ENCODE results near the gene TRAPPC2L.

- no peak for TF ChIP-seq CTCF (IDR thresholded peaks at IDR 0.05)
- TF ChIP-seq POLR2A (IDR thresholded peaks at IDR 0.05), result no peak
- TF ChIP-seq EP300 (IDR thresholded peaks at IDR 0.05), result no peak
- TF ChIP-seq POLR2AphosphoS5 (IDR thresholded peaks at IDR 0.05), result no peak
Observed at GRCh38 chr16:88863426-88863825, 6.5 kb downstream of the TRAPPC2L start.
